Uterus (tissue), 4 donors: Measurements from ENCODE around the gene EFCAB12. TPM values are rescaled to one million over a fixed set of nuclear protein-coding genes. Genes with fewer than 3 reads are reported as not detected.

Experiments
- DNase-seq, 2 donors: peaks; one replicate each; pipeline ENCODE4 v3.0.0-alpha.2; 2019 to 2020
- H3K27ac ChIP-seq, 2 donors: fragments of 200-600 bp; sonication (generic); 1 replicate in 1 of 2; 2 replicates in 1 of 2; pipeline ENCODE4 v1.5.1; 2016 to 2018
- H3K27me3 ChIP-seq, 2 donors: fragments of 200-600 bp; sonication (generic); one replicate each; pipeline ENCODE4 v1.5.1; 2018 to 2019; ENCODE audit warnings: control low read depth in 1 of 2
- H3K36me3 ChIP-seq, 2 donors: fragments of 200-600 bp; sonication (generic); one replicate each; pipeline ENCODE4 v1.5.1; 2019; ENCODE audit warnings: control low read depth in 1 of 2
- H3K4me1 ChIP-seq, 2 donors: fragments of 200-600 bp; sonication (generic); one replicate each; pipeline ENCODE4 v1.5.1; 2018 to 2019; ENCODE audit warnings: control low read depth in 1 of 2
- H3K4me3 ChIP-seq, 2 donors: fragments of 200-600 bp; sonication (generic); 1 replicate in 1 of 2; 2 replicates in 1 of 2; pipeline ENCODE4 v1.5.1; 2018 to 2019; ENCODE audit warnings: mild to moderate bottlenecking in 1 of 2
- H3K9me3 ChIP-seq, 2 donors: fragments of 200-600 bp; sonication (generic); one replicate each; pipeline ENCODE4 v1.5.1; 2019; ENCODE audit warnings: control low read depth in 1 of 2
- CTCF ChIP-seq, 4 experiments: fragments of 200-600 bp in 2 of 4; fragments of 450-650 bp in 2 of 4; sonication (generic) in 2 of 4; IDR thresholded peaks; one replicate each; pipeline ENCODE4 v1.5.1; 2016 to 2019; ENCODE audit warnings: antibody characterized with exemption in 4 of 4, mild to moderate bottlenecking in 2 of 4, moderate library complexity in 1 of 4
- POLR2A ChIP-seq, 2 donors: fragments of 450-650 bp; IDR thresholded peaks; one replicate each; pipeline ENCODE4 v1.6.1; 2016; ENCODE audit warnings: antibody characterized with exemption in 2 of 2, mild to moderate bottlenecking in 1 of 2, moderate library complexity in 1 of 2
- intact Hi-C: fragments of 100-400 bp; cut with DNase I; formaldehyde crosslinking; loops from one replicate; pipeline ENCODE4 v1.15.1; 2023; ENCODE audit warnings: low total_unique reads
- total RNA-seq, 4 donors: library from RNA; depleted of rRNA in 3 of 4; stranded (reverse); fragments of >200 nt in 3 of 4; gene quantifications; one replicate each; pipeline versions ENCODE4 v1.1.0 to v1.2.4, GENCODE V29; 2014 to 2023
- donor health status: DM: yes; HTN: yes; CAD: no.

Gene EFCAB12
- total RNA-seq, 4 donors from 2014 or later: under 0.01 to 0.76 (median 0.41) TPM; not detected in 1

GRCh38 chr3:129360705-129361460, 67.6 kb downstream of the EFCAB12 start:
- H3K27me3 ChIP-seq: no peaks in the 10 kb centered on the region
- TF ChIP-seq CTCF (IDR thresholded peaks at IDR 0.05) (no peak), POLR2A (IDR thresholded peaks at IDR 0.05) (no peak)
- H3K9me3 ChIP-seq: no peaks in the 10 kb centered on the region
- intact Hi-C loops: no loop called here
- DNase-seq: no peak
- no peaks in the 10 kb centered on the region for H3K4me1 ChIP-seq
- no peaks in the 10 kb centered on the region for H3K36me3 ChIP-seq
- H3K4me3 ChIP-seq: no peak overlapping the region
- no peak overlapping the region for H3K27ac ChIP-seq

- no peak for DNase-seq
- intact Hi-C loops: no loop called here
- no peaks in the 10 kb centered on the region for H3K27me3 ChIP-seq
- H3K36me3 ChIP-seq: no peaks in the 10 kb centered on the region
- no peaks in the 10 kb centered on the region for H3K4me1 ChIP-seq
- H3K9me3 ChIP-seq: no peaks in the 10 kb centered on the region
- H3K27ac ChIP-seq: no peak overlapping the region
- no peak overlapping the region for H3K4me3 ChIP-seq
- no peak for TF ChIP-seq POLR2A (IDR thresholded peaks at IDR 0.05)
- no peak for TF ChIP-seq CTCF (IDR thresholded peaks at IDR 0.05)
Observed at GRCh38 chr3:129360171-129360611, 68.2 kb downstream of the EFCAB12 start.

GRCh38 chr3:129358772-129359371, 69.6 kb downstream of the EFCAB12 start:
- no peak for DNase-seq
- intact Hi-C loops: no loop called here
- H3K27ac ChIP-seq: no peak overlapping the region
- H3K4me1 ChIP-seq: no peaks in the 10 kb centered on the region
- H3K27me3 ChIP-seq: no peaks in the 10 kb centered on the region
- H3K36me3 ChIP-seq: no peaks in the 10 kb centered on the region
- TF ChIP-seq POLR2A (IDR thresholded peaks at IDR 0.05) (no peak), CTCF (IDR thresholded peaks at IDR 0.05) (no peak)
- H3K9me3 ChIP-seq: no peaks in the 10 kb centered on the region
- no peak overlapping the region for H3K4me3 ChIP-seq

- Histone ChIP-seq H3K4me1 (no peaks in the 10 kb centered on the region), H3K27ac (no peak overlapping the region), H3K36me3 (no peaks in the 10 kb centered on the region), H3K27me3 (no peaks in the 10 kb centered on the region), H3K4me3 (no peak overlapping the region), H3K9me3 (no peaks in the 10 kb centered on the region)
- intact Hi-C loops: no loop called here
- no peak for TF ChIP-seq POLR2A (IDR thresholded peaks at IDR 0.05)
- no peak for TF ChIP-seq CTCF (IDR thresholded peaks at IDR 0.05)
- no peak for DNase-seq
Observed at GRCh38 chr3:129358177-129358771, 70.2 kb downstream of the EFCAB12 start.

- H3K27me3 ChIP-seq: no peaks in the 10 kb centered on the region
- intact Hi-C loops: no loop called here
- DNase-seq: no peak
- no peaks in the 10 kb centered on the region for H3K36me3 ChIP-seq
- H3K4me1 ChIP-seq: no peaks in the 10 kb centered on the region
- no peak overlapping the region for H3K4me3 ChIP-seq
- H3K9me3 ChIP-seq: no peaks in the 10 kb centered on the region
- H3K27ac ChIP-seq: no peak overlapping the region
- TF ChIP-seq POLR2A (IDR thresholded peaks at IDR 0.05) (no peak), CTCF (IDR thresholded peaks at IDR 0.05) (no peak)
Observed at GRCh38 chr3:129357616-129358015, 70.8 kb downstream of the EFCAB12 start.
